Fibroblast of lung (primary cell): ENCODE measurements around the gene NAV3. TPM values are rescaled to one million over a fixed set of nuclear protein-coding genes. Genes with fewer than 3 reads are reported as not detected.

Source experiments
- DNase-seq, 2 donors: peaks; one replicate each; pipeline versions ENCODE4 v3.0.0 to v3.0.0-alpha.2; 2010; ENCODE audit warnings: low read depth in 2 of 2
- H2AFZ ChIP-seq: 2 replicates; pipeline ENCODE4 v1.5.1; 2012; ENCODE audit warnings: low read length, control low read depth, inconsistent platforms
- H3K27ac ChIP-seq: 2 replicates; pipeline ENCODE4 v1.5.1; 2011; ENCODE audit warnings: low read length, control low read depth; ENCODE audit not compliant: insufficient read depth
- H3K27me3 ChIP-seq: 2 replicates; pipeline ENCODE4 v1.5.1; 2011; ENCODE audit warnings: mild to moderate bottlenecking, low read length; ENCODE audit not compliant: control insufficient read depth, insufficient read depth
- H3K36me3 ChIP-seq: 2 replicates; pipeline ENCODE4 v1.5.1; 2011; ENCODE audit warnings: low read length; ENCODE audit not compliant: control insufficient read depth, insufficient read depth
- H3K4me1 ChIP-seq: 2 replicates; pipeline ENCODE4 v1.5.1; 2011; ENCODE audit warnings: low read length; ENCODE audit not compliant: control insufficient read depth, insufficient read depth; ENCODE audit errors: extremely low read depth
- H3K4me2 ChIP-seq: 2 replicates; pipeline ENCODE4 v1.5.1; 2011; ENCODE audit warnings: low read length, control low read depth; ENCODE audit not compliant: insufficient read depth; ENCODE audit errors: extremely low read depth
- H3K4me3 ChIP-seq, 4 experiments: fragments of 200-600 bp in 1 of 4; sonication (generic) in 1 of 4; replicated peaks in 1 of 4; 2 replicates each; pipeline ENCODE4 v1.5.1; 2011 to 2016; ENCODE audit warnings: low read length in 4 of 4, low read depth in 3 of 4, mild to moderate bottlenecking in 3 of 4, control low read depth in 2 of 4, inconsistent platforms in 1 of 4, mixed read lengths in 1 of 4; ENCODE audit not compliant: insufficient read depth in 1 of 4; ENCODE audit errors: control extremely low read depth in 1 of 4
- H3K79me2 ChIP-seq: 2 replicates; pipeline ENCODE4 v1.5.1; 2012; ENCODE audit warnings: mild to moderate bottlenecking, low read length, inconsistent platforms; ENCODE audit not compliant: control insufficient read depth, insufficient read depth
- H3K9ac ChIP-seq: 2 replicates; pipeline ENCODE4 v1.5.1; 2011; ENCODE audit warnings: mild to moderate bottlenecking, low read length, control low read depth; ENCODE audit not compliant: insufficient read depth
- H3K9me3 ChIP-seq: 2 replicates; pipeline ENCODE4 v1.5.1; 2012; ENCODE audit warnings: low read depth, low read length; ENCODE audit not compliant: control insufficient read depth, insufficient read depth
- H4K20me1 ChIP-seq: 2 replicates; pipeline ENCODE4 v1.5.1; 2011; ENCODE audit warnings: low read length; ENCODE audit not compliant: control insufficient read depth, insufficient read depth; ENCODE audit errors: extremely low read depth
- EZH2 ChIP-seq: IDR thresholded peaks from 2 replicates; pipeline ENCODE4 v1.5.1; 2012; ENCODE audit warnings: low read length, control low read depth, mild to moderate bottlenecking; ENCODE audit errors: missing control alignments
- polyA plus RNA-seq, 2 donors: library from polyadenylated mRNA; depleted of rRNA in 1 of 2; stranded (reverse) in 1 of 2; unstranded in 1 of 2; fragments of >200 nt; gene quantifications; 2 replicates each; pipeline ENCODE4 v1.2.1, GENCODE V29; 2011 to 2012; ENCODE audit warnings: missing spikeins in 1 of 2
- total RNA-seq: library from RNA; depleted of rRNA; stranded (reverse); fragments of >200 nt; gene quantifications from 2 replicates; pipeline ENCODE4 v1.2.1, GENCODE V29; 2014
- TF ChIP-seq, protein P1 (sequence below), 2 donors: IDR thresholded peaks in 1 of 2; conservative IDR thresholded peaks in 1 of 2; 1 replicate in 1 of 2; 2 replicates in 1 of 2; pipeline ENCODE4 v1.5.1; 2011 to 2012; ENCODE audit warnings: low read length in 2 of 2, control low read depth in 1 of 2, inconsistent platforms in 1 of 2, low read depth in 1 of 2, mild to moderate bottlenecking in 1 of 2

Gene NAV3
- total and polyA plus RNA-seq, 2 donors (not counting 1 experiment from before 2014, with no cell fraction given): 30.8 to 60.6 TPM

DNA sequence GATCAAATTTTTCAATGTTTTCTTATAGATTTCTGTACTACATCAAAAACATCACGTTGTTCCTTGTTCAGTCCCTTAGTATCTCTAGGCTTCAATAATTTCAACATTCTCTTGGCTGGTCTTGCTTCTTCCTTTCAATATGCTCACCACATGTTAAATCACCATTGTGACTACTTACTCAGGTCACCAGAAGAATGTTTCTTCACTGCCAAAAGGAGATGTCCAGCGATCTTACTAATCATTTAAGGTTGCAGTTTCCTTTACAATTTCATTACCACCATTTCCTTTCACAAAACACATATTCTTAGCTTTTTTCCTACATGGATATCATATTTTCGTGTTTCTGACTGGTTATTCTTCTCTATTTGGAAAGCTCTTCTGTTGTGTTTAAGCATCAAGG, 363.8 kb downstream of the NAV3 start:
- no peak overlapping the region for H3K9ac ChIP-seq
- H3K79me2 ChIP-seq: no peaks in the 10 kb centered on the region
- peak overlapping the region; percentile 54 for H3K4me2 ChIP-seq
- H3K4me1 ChIP-seq: peaks cover 12% of the 10 kb centered on the region
- H3K27me3 ChIP-seq: no peaks in the 10 kb centered on the region
- H3K27ac ChIP-seq: peak overlapping the region; percentile 54
- H3K36me3 ChIP-seq: peaks cover 2% of the 10 kb centered on the region
- DNase-seq: peak; percentile 93 to 98
- no peak overlapping the region for H3K4me3 ChIP-seq
- H2AFZ ChIP-seq: no peak overlapping the region
- H4K20me1 ChIP-seq: no peaks in the 10 kb centered on the region
- TF ChIP-seq, protein P1, sequence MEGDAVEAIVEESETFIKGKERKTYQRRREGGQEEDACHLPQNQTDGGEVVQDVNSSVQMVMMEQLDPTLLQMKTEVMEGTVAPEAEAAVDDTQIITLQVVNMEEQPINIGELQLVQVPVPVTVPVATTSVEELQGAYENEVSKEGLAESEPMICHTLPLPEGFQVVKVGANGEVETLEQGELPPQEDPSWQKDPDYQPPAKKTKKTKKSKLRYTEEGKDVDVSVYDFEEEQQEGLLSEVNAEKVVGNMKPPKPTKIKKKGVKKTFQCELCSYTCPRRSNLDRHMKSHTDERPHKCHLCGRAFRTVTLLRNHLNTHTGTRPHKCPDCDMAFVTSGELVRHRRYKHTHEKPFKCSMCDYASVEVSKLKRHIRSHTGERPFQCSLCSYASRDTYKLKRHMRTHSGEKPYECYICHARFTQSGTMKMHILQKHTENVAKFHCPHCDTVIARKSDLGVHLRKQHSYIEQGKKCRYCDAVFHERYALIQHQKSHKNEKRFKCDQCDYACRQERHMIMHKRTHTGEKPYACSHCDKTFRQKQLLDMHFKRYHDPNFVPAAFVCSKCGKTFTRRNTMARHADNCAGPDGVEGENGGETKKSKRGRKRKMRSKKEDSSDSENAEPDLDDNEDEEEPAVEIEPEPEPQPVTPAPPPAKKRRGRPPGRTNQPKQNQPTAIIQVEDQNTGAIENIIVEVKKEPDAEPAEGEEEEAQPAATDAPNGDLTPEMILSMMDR (conservative IDR thresholded peaks at IDR 0.05 in 1 of 2, IDR thresholded peaks at IDR 0.05 in 1 of 2; ENCODE audit: low read depth in 1 of 2, low read length in 2 of 2): no peak
- TF ChIP-seq EZH2: no peak
- H3K9me3 ChIP-seq: no peaks in the 10 kb centered on the region

DNA sequence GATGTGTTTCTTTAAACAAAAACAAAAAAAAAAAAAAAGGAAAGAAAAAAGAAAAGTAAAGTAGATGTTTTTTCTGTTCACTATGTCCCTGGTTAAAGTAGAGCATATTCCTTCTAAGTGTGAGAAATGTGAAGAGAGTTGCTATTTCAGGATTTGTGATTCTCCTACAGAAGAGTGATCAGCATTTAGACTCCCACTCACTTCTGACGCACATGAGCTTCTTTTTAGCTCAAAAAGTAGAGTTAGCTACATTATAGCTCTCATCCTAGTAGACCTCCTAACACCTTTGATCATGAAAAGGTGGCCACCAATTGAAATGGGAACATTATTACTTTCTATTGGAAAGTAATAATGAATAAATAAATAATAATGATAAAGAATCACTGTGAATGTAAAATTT, 368.2 kb downstream of the NAV3 start:
- Histone ChIP-seq H2AFZ (no peak overlapping the region), H3K9me3 (no peaks in the 10 kb centered on the region), H3K79me2 (no peaks in the 10 kb centered on the region), H3K4me1 (peaks cover 6% of the 10 kb centered on the region), H3K9ac (no peak overlapping the region), H3K4me2 (no peak overlapping the region), H3K4me3 (no peak overlapping the region), H3K36me3 (no peaks in the 10 kb centered on the region), H4K20me1 (no peaks in the 10 kb centered on the region), H3K27ac (no peak overlapping the region), H3K27me3 (no peaks in the 10 kb centered on the region)
- no peak for DNase-seq
- no peak for TF ChIP-seq EZH2
- TF ChIP-seq, protein P1 (conservative IDR thresholded peaks at IDR 0.05 in 1 of 2, IDR thresholded peaks at IDR 0.05 in 1 of 2; ENCODE audit: low read depth in 1 of 2, low read length in 2 of 2): no peak

DNA sequence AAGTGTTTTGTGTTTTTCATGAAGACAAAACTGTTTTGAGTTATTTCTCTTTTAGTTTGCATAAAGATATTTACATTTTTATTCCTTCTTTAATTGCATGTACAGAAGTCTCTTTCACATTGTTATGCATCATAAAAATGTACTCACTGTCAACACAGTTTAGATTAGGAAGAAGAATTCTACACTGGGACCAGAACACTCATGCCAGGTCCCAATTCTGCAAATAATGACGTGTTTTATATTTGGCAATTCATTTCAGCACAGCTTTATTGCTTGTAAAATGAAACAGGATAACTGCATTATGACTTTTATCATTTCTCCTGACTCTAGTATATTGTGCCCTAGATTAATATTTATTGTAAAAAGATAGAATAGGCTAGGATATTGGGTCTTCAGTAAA, 369.2 kb downstream of the NAV3 start:
- Histone ChIP-seq H3K9ac (no peak overlapping the region), H3K27ac (no peak overlapping the region), H3K9me3 (no peaks in the 10 kb centered on the region), H3K4me1 (peaks cover 5% of the 10 kb centered on the region), H4K20me1 (no peaks in the 10 kb centered on the region), H3K79me2 (no peaks in the 10 kb centered on the region), H3K4me2 (no peak overlapping the region), H2AFZ (no peak overlapping the region), H3K36me3 (no peaks in the 10 kb centered on the region), H3K4me3 (no peak overlapping the region), H3K27me3 (no peaks in the 10 kb centered on the region)
- TF ChIP-seq EZH2: no peak
- TF ChIP-seq, protein P1 (conservative IDR thresholded peaks at IDR 0.05 in 1 of 2, IDR thresholded peaks at IDR 0.05 in 1 of 2; ENCODE audit: low read depth in 1 of 2, low read length in 2 of 2): no peak
- peak in 1 of 2 donors; percentile 80 for DNase-seq
